Activated T-helper 9 cell treated with anti-CD3 and anti-CD28 coated beads, Interleukin-2, amount 50 U/mL, for 16 hours (primary cell): ENCODE results near the gene GABRP.
"Not testable (repeated sequence)": the region's sequence is repeated elsewhere in the genome, so short reads cannot be mapped to it uniquely, and the experiment has no call there.

Source experiments
- DNase-seq: peaks from one replicate; pipeline ENCODE4 v3.0.0-alpha.2; 2020; ENCODE audit warnings: low read depth

The GABRP gene

DNA sequence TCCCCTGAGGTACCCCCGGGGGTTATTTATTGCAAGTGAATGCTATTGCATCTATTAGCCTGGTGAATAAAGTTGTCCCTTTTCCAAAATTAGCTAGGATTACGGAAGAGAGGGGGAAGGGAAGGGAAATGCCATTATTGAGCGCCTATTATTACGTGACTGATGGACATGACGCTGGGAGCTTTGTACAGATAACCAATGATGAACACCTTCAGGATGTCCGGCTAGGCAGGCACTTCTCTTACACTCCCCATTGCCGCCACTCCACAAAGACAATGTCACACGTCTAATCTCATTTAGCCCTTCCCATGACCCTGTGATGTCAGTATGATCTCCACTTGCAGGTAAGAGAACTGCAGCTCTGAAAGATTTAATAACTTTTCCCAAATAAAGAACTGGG, 9.4 kb downstream of the GABRP start:
- DNase-seq = no peak

DNA sequence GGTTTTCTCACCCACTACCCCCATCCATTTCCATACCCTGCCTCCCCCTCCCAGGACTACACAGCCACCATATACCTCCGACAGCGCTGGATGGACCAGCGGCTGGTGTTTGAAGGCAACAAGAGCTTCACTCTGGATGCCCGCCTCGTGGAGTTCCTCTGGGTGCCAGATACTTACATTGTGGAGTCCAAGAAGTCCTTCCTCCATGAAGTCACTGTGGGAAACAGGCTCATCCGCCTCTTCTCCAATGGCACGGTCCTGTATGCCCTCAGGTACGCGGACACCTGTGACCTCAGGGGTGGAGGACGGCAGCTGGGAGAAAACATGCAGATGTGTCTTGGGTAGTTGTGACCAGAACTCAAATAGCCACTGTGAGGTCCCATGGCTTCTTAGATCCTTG, 11.6 kb downstream of the GABRP start:
- no peak for DNase-seq

DNA sequence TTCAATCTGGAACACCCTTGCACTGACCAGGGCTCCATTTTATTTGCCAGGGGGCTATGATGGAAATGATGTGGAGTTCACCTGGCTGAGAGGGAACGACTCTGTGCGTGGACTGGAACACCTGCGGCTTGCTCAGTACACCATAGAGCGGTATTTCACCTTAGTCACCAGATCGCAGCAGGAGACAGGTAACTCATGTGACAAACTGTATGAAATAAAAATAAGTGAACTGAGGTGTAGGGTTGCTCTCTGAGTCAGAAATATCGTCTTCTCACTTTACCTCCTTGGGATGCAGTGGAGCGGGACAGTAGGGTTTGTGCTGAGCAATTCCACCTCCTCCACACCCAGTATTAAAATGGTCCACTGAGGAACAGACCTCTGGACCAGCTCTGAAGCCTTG, 22.1 kb downstream of the GABRP start:
- no peak for DNase-seq

DNA sequence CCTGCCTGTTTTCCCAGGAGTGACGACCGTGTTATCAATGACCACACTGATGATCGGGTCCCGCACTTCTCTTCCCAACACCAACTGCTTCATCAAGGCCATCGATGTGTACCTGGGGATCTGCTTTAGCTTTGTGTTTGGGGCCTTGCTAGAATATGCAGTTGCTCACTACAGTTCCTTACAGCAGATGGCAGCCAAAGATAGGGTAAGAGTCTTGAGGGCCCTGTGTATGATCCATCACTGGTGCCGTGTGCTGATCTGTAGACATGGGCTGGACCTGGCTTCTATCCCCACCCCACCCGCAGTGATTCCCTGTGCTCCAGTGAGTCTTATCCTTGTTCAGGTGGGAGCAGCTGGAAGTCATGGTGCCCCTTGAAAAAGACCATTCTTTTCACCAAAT, 26.0 kb downstream of the GABRP start:
- no peak for DNase-seq

DNA sequence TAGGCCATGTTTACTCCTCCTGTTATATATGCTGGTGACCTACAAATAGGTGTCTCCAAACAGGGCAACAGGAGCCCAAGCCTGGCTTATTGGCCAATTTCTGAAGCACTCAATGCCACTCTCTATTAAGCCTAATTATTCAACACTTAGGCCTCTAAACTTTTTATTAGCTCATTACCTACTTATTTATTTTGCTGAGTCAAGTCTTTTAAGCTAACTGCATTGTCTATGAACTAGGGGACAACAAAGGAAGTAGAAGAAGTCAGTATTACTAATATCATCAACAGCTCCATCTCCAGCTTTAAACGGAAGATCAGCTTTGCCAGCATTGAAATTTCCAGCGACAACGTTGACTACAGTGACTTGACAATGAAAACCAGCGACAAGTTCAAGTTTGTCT, 28.2 kb downstream of the GABRP start:
- no peak for DNase-seq

DNA sequence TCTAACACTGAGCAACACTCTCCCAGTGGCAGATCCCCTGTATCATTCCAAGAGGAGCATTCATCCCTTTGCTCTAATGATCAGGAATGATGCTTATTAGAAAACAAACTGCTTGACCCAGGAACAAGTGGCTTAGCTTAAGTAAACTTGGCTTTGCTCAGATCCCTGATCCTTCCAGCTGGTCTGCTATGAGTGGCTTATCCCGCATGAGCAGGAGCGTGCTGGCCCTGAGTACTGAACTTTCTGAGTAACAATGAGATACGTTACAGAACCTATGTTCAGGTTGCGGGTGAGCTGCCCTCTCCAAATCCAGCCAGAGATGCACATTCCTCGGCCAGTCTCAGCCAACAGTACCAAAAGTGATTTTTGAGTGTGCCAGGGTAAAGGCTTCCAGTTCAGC, 29.7 kb downstream of the GABRP start:
- no peak for DNase-seq

DNA sequence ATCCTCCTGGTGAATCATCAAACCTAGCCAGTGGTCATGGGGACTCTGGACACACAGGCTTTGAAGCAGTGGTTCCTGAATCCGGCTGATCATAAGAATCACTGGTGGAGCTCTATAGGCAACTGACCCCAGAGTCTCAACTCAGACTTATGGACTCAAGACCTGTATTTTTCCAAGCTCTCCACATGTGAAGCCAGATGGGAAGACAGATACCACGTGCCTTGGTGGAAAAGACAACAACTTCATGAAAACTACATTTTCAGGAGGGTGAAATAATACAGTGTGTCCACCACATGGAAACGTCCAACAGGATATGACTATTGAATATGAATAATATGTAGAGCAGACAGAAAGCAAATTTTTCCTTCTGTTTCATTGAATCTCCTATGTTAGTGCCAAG, 33.7 kb downstream of the GABRP start:
- no peak for DNase-seq

DNA sequence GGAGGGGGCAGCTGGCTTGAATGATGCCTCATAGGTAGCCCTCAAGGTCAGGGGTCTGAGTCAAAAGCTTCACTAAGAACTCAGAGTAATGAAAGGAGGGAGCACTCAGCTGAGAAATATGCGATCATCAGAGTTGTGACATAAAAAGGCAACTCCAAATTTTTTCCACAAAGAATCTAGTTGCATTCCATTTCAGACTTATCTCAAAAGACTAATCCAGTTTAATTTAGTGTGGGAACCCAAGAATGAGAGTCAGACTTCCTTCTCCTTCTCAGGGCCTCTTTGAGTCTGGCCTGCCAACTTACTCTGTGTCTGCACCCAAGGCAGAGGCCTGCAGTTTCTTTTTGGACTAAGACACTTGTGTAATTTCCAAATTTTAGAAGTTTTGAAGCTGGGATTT, 34.7 kb downstream of the GABRP start:
- no peak for DNase-seq

DNA sequence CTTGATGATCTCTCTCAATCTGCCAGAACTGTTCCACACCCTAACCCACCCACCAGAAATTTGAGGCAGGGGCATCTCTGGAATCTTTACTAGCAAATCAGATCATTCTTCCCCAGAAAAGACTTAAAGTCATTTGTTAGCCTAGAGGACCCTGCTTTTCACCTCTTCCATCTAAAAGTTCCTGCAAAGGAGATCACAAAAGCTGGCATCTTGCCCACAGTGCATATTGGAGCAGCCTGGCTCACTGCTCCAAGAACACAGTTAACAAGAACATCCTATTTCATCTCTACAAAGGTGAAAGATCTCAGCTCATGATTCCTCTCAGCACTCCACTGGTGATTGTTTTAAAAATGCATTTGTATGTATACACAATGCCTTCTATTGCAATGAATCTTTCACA, 36.3 kb downstream of the GABRP start:
- no peak for DNase-seq

DNA sequence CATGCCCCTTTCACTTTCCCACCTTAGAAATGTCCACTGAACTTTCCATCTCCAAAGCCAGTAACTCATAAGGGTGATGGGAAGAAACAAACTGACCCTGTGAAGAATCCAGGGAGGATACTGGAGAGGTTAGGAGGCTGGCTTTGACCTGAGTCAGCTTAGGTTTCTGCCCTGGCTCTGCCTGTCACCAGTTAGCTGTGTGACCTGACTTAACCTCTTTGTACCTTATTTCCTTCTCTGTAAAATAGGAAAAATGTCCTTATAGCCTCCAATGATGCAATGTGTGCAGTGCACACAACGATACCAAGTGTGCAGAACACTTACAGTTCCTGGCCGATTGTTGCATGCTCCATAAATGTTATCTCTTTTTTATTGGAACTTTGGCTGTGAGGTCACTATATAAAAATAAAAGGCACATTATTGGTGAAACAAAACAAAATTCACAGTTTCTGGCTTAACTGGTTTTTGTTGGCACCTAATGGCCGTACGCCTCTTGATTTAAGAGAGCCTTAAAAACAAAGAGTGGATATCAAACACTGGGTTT, 37.8 kb downstream of the GABRP start:
- DNase-seq = no peak

DNA sequence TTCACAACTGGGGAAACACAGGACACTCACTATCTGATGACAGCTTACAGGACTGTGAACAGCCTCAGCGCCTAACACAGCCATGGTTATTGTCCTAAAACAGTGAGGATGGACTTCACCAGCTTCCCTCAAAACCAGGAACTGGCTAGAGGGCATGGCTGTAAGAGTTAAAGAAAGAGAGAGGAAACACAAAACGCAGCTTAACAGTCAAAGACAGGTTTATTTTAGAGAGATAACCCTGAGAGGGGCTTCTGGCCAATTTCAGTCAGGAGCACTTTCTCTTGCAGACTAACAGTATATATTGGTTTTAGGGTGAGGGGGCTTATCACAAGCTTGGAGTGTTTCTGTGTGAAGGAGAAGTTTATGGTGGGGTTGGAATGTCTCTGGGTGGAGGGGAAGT, 42.6 kb downstream of the GABRP start:
- DNase-seq = no peak

DNA sequence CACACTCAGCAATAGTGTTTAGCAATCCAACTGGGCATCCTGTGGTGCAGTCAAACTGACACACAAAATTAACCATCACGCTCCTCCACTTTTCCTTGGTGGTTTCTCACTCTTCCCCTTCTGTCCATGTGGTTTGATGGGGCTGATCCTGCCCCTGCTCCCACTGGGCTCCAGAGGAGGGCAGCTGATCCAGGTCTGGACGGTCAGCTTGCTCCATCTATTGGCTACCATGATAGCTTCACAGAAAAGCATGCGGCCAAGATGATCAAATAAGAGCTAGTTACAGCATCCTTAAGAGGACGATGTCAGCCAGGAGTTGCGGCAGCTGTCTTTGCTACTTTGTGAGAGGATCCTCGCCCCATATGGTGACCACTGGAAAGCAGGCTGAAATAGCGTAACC, 48.7 kb downstream of the GABRP start:
- DNase-seq = no peak

DNA sequence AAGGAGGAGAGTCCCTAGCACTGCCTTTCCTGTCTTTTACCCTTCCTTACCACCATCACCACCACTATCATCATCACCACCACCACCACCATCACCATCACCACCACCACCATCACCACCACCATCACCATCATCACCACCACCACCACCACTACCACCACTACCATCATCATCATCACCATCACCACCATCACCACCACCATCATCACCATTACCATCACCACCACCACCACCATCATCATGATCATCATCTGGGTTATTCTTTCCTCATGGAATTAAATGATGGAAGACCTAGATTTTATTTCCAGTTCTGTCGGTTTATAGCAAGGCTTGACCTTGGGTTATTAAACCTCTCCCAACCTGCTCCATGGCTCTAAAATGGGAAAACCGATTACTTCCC, 50.5 kb downstream of the GABRP start:
- DNase-seq = not testable (repeated sequence)

DNA sequence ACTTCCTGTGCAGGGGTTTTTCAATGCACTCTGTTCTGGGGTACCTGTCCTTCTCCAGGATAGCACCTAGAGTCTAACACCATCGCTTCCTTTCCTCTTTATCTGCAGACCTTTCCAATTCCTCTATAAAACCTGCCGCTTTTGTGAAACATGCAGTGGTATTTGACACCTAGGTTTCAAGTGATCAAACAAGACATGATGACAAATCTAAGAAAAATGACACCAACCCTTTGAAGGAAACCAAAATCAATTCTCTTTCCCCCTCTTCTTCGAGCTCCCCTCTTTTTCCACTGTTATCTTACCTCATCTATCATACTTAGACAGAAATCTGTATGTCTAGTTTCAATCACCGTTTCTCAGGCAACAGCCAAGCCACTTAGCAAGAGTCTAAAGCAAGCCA, 52.7 kb downstream of the GABRP start:
- no peak for DNase-seq

DNA sequence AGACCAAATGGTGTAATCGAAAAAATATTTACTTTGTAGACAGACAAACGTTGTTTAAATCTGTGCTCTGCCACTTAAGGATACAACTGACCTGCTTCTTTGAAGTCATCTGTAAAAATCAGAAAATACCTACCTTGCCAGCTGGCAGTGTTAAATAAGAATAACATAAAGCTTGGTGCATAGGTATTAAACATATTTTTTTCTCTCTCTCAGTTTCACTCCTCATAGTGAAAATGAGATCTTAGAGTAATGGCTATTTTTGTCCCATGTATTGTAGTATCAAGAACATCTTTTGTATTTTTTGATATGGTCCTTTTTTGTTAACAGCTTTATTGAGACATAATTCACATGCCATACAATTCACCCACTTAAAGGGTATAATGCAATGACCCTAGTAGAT, 60.3 kb downstream of the GABRP start:
- DNase-seq = no peak

DNA sequence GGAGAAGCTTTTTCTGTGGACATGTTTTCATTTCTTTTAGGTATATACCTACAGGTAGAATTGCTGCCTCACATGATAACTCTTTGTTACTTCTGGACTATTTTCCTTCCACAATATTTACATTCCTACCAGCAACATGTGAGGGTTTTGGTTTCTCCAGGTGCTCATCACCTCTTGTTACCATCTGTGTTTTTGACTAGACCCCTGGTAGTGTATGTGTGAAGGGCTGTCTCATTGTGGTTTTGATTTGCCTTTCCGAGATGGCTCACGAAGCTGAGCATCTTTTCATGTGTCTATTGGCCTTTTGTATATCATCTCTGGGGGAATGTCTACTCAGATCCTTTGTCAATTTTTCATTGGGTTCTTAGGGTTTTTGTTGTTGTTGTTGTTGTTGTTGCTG, 61.1 kb downstream of the GABRP start:
- no peak for DNase-seq

DNA sequence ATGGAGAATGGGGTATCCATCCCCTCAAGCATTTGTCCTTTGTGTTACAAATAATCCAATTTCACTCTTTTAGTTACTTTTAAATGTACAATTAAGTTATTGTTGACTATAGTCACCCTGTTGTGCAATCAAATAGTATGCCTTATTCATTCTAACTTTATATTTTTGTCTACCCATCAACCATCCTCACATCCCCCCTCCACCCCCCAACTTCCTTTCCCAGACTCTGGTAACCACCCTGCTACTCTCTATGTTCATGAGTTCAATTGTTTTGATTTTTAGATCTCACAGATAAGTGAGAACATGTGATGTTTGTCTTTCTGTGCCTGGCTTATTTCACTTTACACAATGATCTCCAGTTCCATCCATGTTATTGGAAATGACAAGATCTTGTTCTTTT, 62.9 kb downstream of the GABRP start:
- no peak for DNase-seq

DNA sequence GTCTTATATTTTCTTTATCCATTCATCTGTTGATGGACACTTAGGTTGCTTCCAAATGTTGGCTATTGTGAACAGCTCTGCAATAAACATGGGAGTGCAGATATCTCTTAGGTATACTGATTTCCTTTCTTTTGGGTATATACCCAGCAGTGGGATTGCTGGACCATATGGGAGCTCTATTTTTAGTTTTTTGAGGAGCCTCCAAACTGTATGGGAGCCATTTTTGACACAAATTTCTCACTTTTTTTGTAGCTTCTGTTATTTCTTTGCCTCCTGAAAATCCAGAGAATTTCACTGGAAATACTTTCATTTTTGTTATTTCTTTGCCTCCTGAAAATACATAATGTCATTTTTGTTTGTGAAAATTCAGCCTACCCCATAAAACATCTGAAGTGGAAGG, 63.3 kb downstream of the GABRP start:
- no peak for DNase-seq

DNA sequence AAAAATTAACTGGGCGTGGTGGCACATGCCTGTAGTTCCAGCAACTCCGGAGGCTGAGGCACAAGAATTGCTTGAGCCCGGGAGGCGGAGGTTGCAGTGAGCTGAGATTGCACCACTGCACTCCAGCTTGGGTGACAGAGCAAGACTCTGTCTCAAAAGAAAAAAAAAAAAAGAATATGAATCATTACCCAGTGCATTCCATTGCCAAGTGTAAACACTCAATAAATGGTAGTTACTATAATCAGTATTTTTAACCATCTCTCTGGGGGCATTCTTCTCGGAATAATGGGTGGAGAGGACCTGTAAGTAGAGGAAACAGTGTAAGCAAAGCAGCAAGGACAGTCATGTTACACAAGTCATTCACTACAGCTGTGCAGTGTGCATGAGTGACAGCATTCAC, 64.5 kb downstream of the GABRP start:
- no peak for DNase-seq

DNA sequence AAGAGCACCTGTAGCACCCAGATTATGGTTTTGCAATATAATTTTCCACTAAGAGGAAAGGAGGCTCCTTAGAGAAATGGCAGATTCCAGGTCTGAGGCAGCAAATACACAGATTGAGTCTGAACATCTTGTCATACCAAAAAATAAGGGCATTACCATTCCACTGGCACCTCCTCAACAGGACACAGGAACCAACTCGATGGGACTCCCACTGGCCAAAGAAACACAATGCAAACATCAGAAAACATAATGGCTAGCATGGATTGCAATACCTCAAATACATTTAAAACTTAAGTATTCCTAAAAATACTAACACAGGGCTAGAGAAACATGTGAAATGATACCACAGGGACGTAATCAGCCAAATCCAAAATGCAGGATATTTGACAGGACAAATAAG, 65.8 kb downstream of the GABRP start:
- no peak for DNase-seq

DNA sequence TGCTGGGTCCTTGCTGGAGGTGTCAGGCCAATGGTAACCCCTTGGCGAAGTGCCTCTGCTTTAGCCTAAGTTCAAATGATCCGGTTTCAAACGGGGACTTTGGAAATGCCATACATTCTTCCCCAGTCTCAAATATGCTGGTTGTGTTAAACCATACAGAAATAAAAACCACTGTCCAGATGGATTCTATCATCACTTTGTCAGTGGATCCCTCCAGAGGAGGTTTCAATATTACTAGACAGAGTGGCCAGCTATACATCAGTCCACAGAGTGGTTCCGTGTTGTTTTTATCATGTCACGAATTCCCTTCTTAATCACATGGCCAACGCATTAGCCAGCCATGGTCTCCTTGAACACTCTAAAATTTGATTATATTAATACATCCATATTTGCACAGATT, 71.0 kb downstream of the GABRP start:
- no peak for DNase-seq

DNA sequence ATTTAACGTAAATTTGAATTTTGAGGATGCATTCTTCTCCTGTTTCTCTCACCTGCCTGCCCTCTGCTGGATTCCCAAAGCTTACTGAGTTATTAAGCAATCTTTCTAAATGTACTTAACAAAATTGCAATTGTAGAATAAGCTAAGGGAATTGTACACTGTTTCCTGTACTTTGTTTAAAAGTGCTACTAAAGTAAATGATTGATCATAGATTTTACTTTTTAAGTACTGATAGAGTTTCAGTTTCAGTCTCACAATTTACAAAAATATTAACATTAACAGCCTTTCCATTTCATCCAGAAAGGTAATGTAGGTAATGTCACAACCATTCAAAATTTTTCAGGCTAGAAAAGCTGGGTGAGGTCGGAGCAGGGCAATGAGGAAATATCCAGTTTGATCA, 73.5 kb downstream of the GABRP start:
- DNase-seq = no peak

DNA sequence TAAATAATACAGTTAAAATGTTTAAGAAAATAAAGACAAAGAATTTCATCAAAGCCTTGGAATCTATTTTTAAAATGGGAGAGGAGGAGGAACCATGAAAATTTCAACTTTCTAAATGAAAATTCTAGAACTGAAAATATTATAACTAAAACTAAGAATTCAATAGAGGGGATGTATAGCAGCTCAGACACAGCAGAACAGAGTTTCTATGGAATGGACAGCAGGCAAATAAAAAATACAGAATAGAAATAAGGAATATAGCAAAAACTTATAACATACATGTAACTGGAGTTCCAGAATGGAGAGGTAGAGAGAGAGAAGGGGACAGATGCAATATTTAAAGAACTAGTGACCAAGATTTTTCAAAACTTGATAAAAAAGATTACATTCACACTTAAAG, 76.9 kb downstream of the GABRP start:
- no peak for DNase-seq

DNA sequence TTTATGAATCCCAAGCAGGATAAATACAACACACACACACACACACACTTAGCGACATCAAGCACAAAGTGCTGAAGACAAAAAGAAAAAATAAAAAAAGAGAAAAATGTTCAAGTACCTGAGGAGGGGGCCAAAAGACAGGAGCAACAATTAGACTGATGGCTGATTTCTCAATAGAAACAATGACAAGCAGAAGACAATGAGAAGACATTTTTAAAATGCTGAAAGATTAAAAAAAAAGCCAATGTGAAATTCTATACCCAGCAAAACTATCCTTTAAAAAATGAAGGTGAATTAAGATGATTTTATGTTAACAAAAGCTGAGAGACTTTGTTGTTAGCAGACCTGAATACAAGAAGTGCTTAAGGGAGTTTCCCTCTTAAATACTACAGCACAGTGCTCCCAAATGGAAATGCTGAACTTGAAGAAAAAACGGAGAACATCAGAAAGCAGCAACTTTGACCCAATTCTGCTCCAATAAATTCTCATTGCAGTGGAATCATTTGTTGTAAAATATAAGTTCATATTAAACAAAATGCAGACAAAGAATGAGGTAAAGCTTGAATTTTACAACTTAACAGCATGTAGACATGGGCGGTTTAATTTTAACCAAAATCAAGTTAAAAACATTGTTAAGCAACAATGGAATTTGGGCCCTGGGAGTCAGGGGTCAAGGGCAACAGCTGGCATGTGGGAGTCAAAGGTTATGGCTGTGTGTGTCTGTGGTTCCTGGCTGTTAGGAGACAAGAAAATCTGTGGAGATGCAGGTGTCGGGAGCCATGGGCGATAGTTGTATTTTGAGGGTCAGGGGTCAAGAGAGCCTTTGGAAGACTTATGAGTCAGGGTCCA, 77.5 kb downstream of the GABRP start:
- no peak for DNase-seq

DNA sequence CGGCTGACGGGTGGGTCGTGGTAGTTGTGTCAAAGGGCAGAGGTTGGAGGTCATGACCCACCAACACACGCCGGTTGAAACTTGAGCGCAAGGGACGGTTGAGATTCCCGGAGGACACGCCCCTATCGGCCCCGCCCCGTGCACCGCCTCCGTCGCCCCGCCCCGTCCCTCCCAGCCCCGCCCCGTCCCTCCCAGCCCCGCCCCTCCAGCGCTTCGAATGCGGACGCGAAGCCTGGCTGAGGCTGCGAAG, 78.1 kb downstream of the GABRP start:
- DNase-seq = no peak
